ENCODE results near the gene ZFAND6. TPM values are rescaled to one million over a fixed set of nuclear protein-coding genes. Genes with fewer than 3 reads are reported as not detected.
A peak's percentile ranks its signal among the peaks of the same experiment; 100 is the strongest.

ZFAND6 gene
- total and polyA plus RNA-seq, 2 donors (not counting 1 experiment from before 2014, with no cell fraction given) = 125 to 325 TPM

GRCh38 chr15:80159811-80160569 is 100.5 kb downstream of the ZFAND6 start:
- peaks cover 13% of the 10 kb centered on the region for H3K36me3 ChIP-seq (ENCODE audit: control insufficient read depth, insufficient read depth, low read length)
- H3K9me3 ChIP-seq (ENCODE audit: control insufficient read depth, insufficient read depth, low read depth, low read length) = no peaks in the 10 kb centered on the region
- H3K4me1 ChIP-seq (ENCODE audit: control insufficient read depth, extremely low read depth, insufficient read depth, low read length) = peaks cover 10% of the 10 kb centered on the region
- TF ChIP-seq EZH2 (IDR thresholded peaks at IDR 0.05; ENCODE audit: low read length, missing control alignments) = no peak
- TF ChIP-seq CTCF (conservative IDR thresholded peaks at IDR 0.05 in 1 of 2, IDR thresholded peaks at IDR 0.05 in 1 of 2; ENCODE audit: low read depth in 1 of 2, low read length in 2 of 2) = no peak
- H3K9ac ChIP-seq (ENCODE audit: insufficient read depth, low read length) = no peak overlapping the region
- H3K27ac ChIP-seq (ENCODE audit: insufficient read depth, low read length) = peak overlapping the region; percentile 66
- H3K4me2 ChIP-seq (ENCODE audit: extremely low read depth, insufficient read depth, low read length) = no peak overlapping the region
- no peaks in the 10 kb centered on the region for H3K79me2 ChIP-seq (ENCODE audit: control insufficient read depth, insufficient read depth, low read length)
- H2AFZ ChIP-seq (ENCODE audit: low read length) = no peak overlapping the region
- DNase-seq (ENCODE audit: low read depth in 2 of 2) = peak; percentile 40 to 82
- no peak overlapping the region for H3K4me3 ChIP-seq (replicated peaks in 1 of 4; ENCODE audit: control extremely low read depth in 1 of 4, insufficient read depth in 1 of 4, low read depth in 3 of 4, low read length in 4 of 4)
- no peaks in the 10 kb centered on the region for H4K20me1 ChIP-seq (ENCODE audit: control insufficient read depth, extremely low read depth, insufficient read depth, low read length)
- no peaks in the 10 kb centered on the region for H3K27me3 ChIP-seq (ENCODE audit: control insufficient read depth, insufficient read depth, low read length)

- TF ChIP-seq EZH2 (IDR thresholded peaks at IDR 0.05; ENCODE audit: low read length, missing control alignments) = no peak
- TF ChIP-seq CTCF (conservative IDR thresholded peaks at IDR 0.05 in 1 of 2, IDR thresholded peaks at IDR 0.05 in 1 of 2; ENCODE audit: low read depth in 1 of 2, low read length in 2 of 2) = no peak
- H3K9me3 ChIP-seq (ENCODE audit: control insufficient read depth, insufficient read depth, low read depth, low read length) = no peaks in the 10 kb centered on the region
- DNase-seq (ENCODE audit: low read depth in 2 of 2) = peak; percentile 92 to 93
- no peak overlapping the region for H3K4me2 ChIP-seq (ENCODE audit: extremely low read depth, insufficient read depth, low read length)
- H3K36me3 ChIP-seq (ENCODE audit: control insufficient read depth, insufficient read depth, low read length) = peaks cover 13% of the 10 kb centered on the region
- no peaks in the 10 kb centered on the region for H3K27me3 ChIP-seq (ENCODE audit: control insufficient read depth, insufficient read depth, low read length)
- H3K4me3 ChIP-seq (replicated peaks in 1 of 4; ENCODE audit: control extremely low read depth in 1 of 4, insufficient read depth in 1 of 4, low read depth in 3 of 4, low read length in 4 of 4) = no peak overlapping the region
- peaks cover 10% of the 10 kb centered on the region for H3K4me1 ChIP-seq (ENCODE audit: control insufficient read depth, extremely low read depth, insufficient read depth, low read length)
- no peak overlapping the region for H2AFZ ChIP-seq (ENCODE audit: low read length)
- peak overlapping the region; percentile 66 for H3K27ac ChIP-seq (ENCODE audit: insufficient read depth, low read length)
- no peak overlapping the region for H3K9ac ChIP-seq (ENCODE audit: insufficient read depth, low read length)
- H4K20me1 ChIP-seq (ENCODE audit: control insufficient read depth, extremely low read depth, insufficient read depth, low read length) = no peaks in the 10 kb centered on the region
- H3K79me2 ChIP-seq (ENCODE audit: control insufficient read depth, insufficient read depth, low read length) = no peaks in the 10 kb centered on the region
These were observed 101.2 kb downstream of the ZFAND6 start for GRCh38 chr15:80160570-80161156.

GRCh38 chr15:80161468-80162016 is 102.1 kb downstream of the ZFAND6 start:
- H3K9ac ChIP-seq (ENCODE audit: insufficient read depth, low read length) = no peak overlapping the region
- H3K36me3 ChIP-seq (ENCODE audit: control insufficient read depth, insufficient read depth, low read length) = peaks cover 13% of the 10 kb centered on the region
- H3K4me1 ChIP-seq (ENCODE audit: control insufficient read depth, extremely low read depth, insufficient read depth, low read length) = peaks cover 10% of the 10 kb centered on the region
- H3K27ac ChIP-seq (ENCODE audit: insufficient read depth, low read length) = no peak overlapping the region
- TF ChIP-seq CTCF (conservative IDR thresholded peaks at IDR 0.05 in 1 of 2, IDR thresholded peaks at IDR 0.05 in 1 of 2; ENCODE audit: low read depth in 1 of 2, low read length in 2 of 2) (no peak), EZH2 (IDR thresholded peaks at IDR 0.05; ENCODE audit: low read length, missing control alignments) (no peak)
- H3K9me3 ChIP-seq (ENCODE audit: control insufficient read depth, insufficient read depth, low read depth, low read length) = no peaks in the 10 kb centered on the region
- H3K4me2 ChIP-seq (ENCODE audit: extremely low read depth, insufficient read depth, low read length) = no peak overlapping the region
- no peaks in the 10 kb centered on the region for H3K27me3 ChIP-seq (ENCODE audit: control insufficient read depth, insufficient read depth, low read length)
- H3K4me3 ChIP-seq (replicated peaks in 1 of 4; ENCODE audit: control extremely low read depth in 1 of 4, insufficient read depth in 1 of 4, low read depth in 3 of 4, low read length in 4 of 4) = no peak overlapping the region
- DNase-seq (ENCODE audit: low read depth in 2 of 2) = no peak
- no peak overlapping the region for H2AFZ ChIP-seq (ENCODE audit: low read length)
- H3K79me2 ChIP-seq (ENCODE audit: control insufficient read depth, insufficient read depth, low read length) = no peaks in the 10 kb centered on the region
- H4K20me1 ChIP-seq (ENCODE audit: control insufficient read depth, extremely low read depth, insufficient read depth, low read length) = no peaks in the 10 kb centered on the region
